Activated T-cell treated with anti-CD3 and anti-CD28 coated beads, Interleukin-2, amount 50 U/mL, for 4 hours (primary cell): Measurements from ENCODE around the gene CRY1. TPM values are rescaled to one million over a fixed set of nuclear protein-coding genes. Genes with fewer than 3 reads are reported as not detected.
"Not testable (repeated sequence)": the region's sequence is repeated elsewhere in the genome, so short reads cannot be mapped to it uniquely, and the experiment has no call there.

ENCODE experiments used
- ATAC-seq, 2 donors: fragments of 200-7000 bp; cut with Tn5 transposase; one replicate each; pipeline ENCODE4 v1.10.0; 2021
- DNase-seq: peaks from one replicate; pipeline ENCODE4 v3.0.0-alpha.2; 2020
- H3K27me3 Mint-ChIP-seq: one replicate; pipeline ENCODE4 v1.8.0; 2021; ENCODE audit warnings: low read depth, mixed read lengths
- H3K36me3 Mint-ChIP-seq: one replicate; pipeline ENCODE4 v1.8.0; 2022; ENCODE audit warnings: mixed read lengths; ENCODE audit not compliant: insufficient read depth
- H3K4me1 Mint-ChIP-seq: one replicate; pipeline ENCODE4 v1.8.0; 2021; ENCODE audit warnings: low read depth, mixed read lengths
- H3K4me3 Mint-ChIP-seq: one replicate; pipeline ENCODE4 v1.8.0; 2021; ENCODE audit warnings: mild to moderate bottlenecking, moderate library complexity, mixed read lengths
- H3K9me3 Mint-ChIP-seq: one replicate; pipeline ENCODE4 v1.8.0; 2021; ENCODE audit warnings: mixed read lengths
- total RNA-seq, 3 donors: library from RNA; stranded (reverse); gene quantifications; one replicate each; pipeline ENCODE4 v1.2.1, GENCODE V29; 2021

The CRY1 gene
- total RNA-seq, 3 donors from 2014 or later, result 30.5 to 34.4 (median 30.5) TPM

DNA sequence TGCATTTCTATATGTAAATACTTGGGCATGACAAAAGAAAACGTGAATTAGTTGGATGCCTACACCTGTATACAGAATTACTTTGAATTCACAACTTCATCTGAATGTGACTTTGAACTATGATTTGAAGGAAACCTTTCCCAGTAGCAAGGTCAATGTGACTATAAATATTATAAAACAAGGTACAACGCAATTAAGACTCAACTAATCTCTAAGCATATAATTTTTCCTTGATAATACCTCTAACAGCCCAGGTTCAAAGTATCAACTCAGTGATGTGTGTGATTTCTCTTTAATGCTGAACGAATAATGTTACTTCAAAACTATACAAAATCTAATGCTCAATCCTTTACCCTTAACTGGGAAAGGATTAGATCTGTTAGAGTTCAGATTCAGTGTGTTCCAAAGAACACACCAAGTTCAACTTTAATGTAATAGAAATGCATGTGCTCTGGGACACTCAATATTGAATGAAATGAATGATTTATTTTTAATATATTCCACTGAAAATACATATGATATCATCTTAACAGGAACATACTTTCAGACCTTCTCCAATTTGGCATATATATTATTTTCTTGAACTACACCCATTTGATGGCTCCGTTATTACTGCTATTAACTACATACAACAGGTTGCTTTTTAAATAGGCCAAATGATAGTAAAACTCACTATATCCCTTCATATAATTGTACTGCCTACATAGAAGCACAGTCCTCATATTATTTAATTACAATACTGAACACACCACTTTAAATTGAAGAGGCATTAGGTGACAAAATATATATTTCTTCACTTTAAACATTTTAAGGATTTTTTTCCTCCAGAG, 66.3 kb downstream of the CRY1 start:
- H3K4me1 Mint-ChIP-seq, result peaks cover 54% of the 10 kb centered on the region
- H3K9me3 Mint-ChIP-seq, result no peaks in the 10 kb centered on the region
- no peak for DNase-seq
- H3K36me3 Mint-ChIP-seq, result no peaks in the 10 kb centered on the region
- no peaks in the 10 kb centered on the region for H3K27me3 Mint-ChIP-seq
- H3K4me3 Mint-ChIP-seq, result peak overlapping the region; percentile 27
- ATAC-seq, result no peak

DNA sequence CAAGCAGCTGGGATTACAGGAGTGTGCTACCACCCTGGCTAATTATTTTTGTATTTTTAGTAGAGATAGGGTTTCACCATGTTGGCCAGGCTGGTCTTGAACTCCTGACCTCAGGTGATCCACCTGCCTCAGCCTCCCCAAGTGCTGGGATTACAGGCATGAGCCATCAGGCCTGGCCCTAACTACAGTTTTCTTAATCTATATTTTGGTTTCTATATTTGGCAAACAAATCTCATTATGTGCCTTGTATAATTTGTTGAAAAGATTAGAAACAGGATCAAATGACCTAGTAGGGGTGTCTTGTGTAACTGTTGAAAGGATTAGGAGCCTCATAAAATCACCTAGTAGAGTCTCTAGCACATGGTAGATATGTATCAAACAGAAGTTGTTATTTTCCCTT, 67.0 kb downstream of the CRY1 start:
- ATAC-seq, H3K4me3 Mint-ChIP-seq, H3K36me3 Mint-ChIP-seq, H3K9me3 Mint-ChIP-seq, H3K27me3 Mint-ChIP-seq, DNase-seq: not testable (repeated sequence)
- H3K4me1 Mint-ChIP-seq, result peaks cover 50% of the 10 kb centered on the region

DNA sequence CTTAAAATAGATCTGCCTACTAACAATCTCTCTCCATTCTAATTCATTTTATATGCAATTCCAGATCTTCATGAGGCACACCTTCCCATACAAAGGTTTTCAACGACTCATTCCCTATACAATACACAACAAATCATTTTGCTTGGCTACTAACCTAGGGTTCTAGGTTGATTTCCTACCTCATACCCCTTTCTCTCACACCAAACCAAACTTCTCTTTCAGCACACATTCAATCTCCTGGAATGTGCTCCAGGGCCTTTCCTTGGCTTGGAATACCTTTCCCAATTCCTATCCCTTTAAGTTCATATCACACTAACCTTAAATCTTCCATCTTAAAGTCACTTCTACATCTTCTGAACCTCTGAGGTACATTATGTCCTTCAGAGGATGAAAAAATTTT, 67.7 kb downstream of the CRY1 start:
- H3K9me3 Mint-ChIP-seq, result no peaks in the 10 kb centered on the region
- no peak overlapping the region for H3K4me3 Mint-ChIP-seq
- no peaks in the 10 kb centered on the region for H3K27me3 Mint-ChIP-seq
- no peak for ATAC-seq
- no peak for DNase-seq
- H3K4me1 Mint-ChIP-seq, result peaks cover 44% of the 10 kb centered on the region
- H3K36me3 Mint-ChIP-seq, result peaks cover 5% of the 10 kb centered on the region

- H3K27me3 Mint-ChIP-seq, result no peaks in the 10 kb centered on the region
- no peaks in the 10 kb centered on the region for H3K9me3 Mint-ChIP-seq
- DNase-seq, result no peak
- H3K4me1 Mint-ChIP-seq, result peaks cover 4% of the 10 kb centered on the region
- peaks cover 28% of the 10 kb centered on the region for H3K36me3 Mint-ChIP-seq
- no peak overlapping the region for H3K4me3 Mint-ChIP-seq
- no peak for ATAC-seq
These were observed 73.8 kb downstream of the CRY1 start for GRCh38 chr12:107019546-107019945.

DNA sequence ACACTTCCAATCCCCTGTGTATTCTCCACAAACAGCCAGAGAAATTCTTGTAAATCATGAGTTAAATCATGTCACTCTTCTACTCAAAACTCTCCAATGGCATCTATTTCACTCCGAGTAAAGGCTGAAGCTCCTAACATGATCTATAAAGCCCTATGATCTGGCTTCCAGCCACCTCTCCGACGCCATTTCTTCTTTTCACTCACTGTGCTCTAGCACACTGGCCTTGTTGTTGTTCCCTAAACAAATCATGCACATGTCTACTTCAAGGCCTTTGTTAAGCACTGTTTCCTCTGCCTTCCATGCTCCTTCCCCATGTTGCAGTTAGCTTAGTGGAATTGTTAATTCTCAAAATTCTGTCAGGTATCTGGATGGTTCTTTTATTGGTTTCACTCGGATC, 76.3 kb downstream of the CRY1 start:
- ATAC-seq (no peak), DNase-seq (no peak)
- H3K27me3 Mint-ChIP-seq, result no peaks in the 10 kb centered on the region
- peaks cover 33% of the 10 kb centered on the region for H3K36me3 Mint-ChIP-seq
- no peak overlapping the region for H3K4me3 Mint-ChIP-seq
- no peaks in the 10 kb centered on the region for H3K4me1 Mint-ChIP-seq
- no peaks in the 10 kb centered on the region for H3K9me3 Mint-ChIP-seq

GRCh38 chr12:107014055-107014454, 79.3 kb downstream of the CRY1 start:
- DNase-seq (no peak), ATAC-seq (no peak)
- H3K36me3 Mint-ChIP-seq, result peaks cover 22% of the 10 kb centered on the region
- no peak overlapping the region for H3K4me3 Mint-ChIP-seq
- H3K27me3 Mint-ChIP-seq, result no peaks in the 10 kb centered on the region
- H3K9me3 Mint-ChIP-seq, result no peaks in the 10 kb centered on the region
- no peaks in the 10 kb centered on the region for H3K4me1 Mint-ChIP-seq

- H3K27me3 Mint-ChIP-seq, result no peaks in the 10 kb centered on the region
- no peaks in the 10 kb centered on the region for H3K9me3 Mint-ChIP-seq
- ATAC-seq (no peak), DNase-seq (no peak)
- no peaks in the 10 kb centered on the region for H3K4me1 Mint-ChIP-seq
- H3K4me3 Mint-ChIP-seq, result no peak overlapping the region
- H3K36me3 Mint-ChIP-seq, result peaks cover 22% of the 10 kb centered on the region
These were observed 80.5 kb downstream of the CRY1 start for GRCh38 chr12:107012736-107013425.

DNA sequence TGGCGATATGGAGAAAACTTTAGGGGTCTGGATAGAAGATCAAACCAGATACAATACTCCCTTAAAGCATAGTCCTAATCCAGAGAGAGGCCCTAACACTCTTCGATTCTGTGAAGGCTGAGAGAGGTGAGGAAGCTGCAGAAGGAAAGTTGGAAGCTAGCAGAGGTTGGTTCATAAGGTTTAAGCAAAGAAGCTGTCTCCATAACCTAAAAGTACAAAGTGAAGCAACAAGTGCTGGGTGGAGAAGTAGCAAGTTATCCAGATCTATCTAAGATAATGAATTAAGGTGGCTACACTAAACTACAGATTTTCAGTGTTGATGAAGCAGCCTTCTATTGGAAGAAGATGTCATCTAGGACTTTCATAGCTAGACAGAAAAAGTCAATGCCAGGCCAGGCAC, 81.8 kb downstream of the CRY1 start:
- no peaks in the 10 kb centered on the region for H3K9me3 Mint-ChIP-seq
- ATAC-seq (no peak), DNase-seq (no peak)
- H3K27me3 Mint-ChIP-seq, result no peaks in the 10 kb centered on the region
- no peaks in the 10 kb centered on the region for H3K4me1 Mint-ChIP-seq
- no peak overlapping the region for H3K4me3 Mint-ChIP-seq
- peaks cover 10% of the 10 kb centered on the region for H3K36me3 Mint-ChIP-seq

GRCh38 chr12:107007411-107007810, 85.9 kb downstream of the CRY1 start:
- no peak for ATAC-seq
- H3K9me3 Mint-ChIP-seq, result no peaks in the 10 kb centered on the region
- H3K36me3 Mint-ChIP-seq, result peaks cover 12% of the 10 kb centered on the region
- DNase-seq, result no peak
- no peaks in the 10 kb centered on the region for H3K4me1 Mint-ChIP-seq
- no peak overlapping the region for H3K4me3 Mint-ChIP-seq
- H3K27me3 Mint-ChIP-seq, result no peaks in the 10 kb centered on the region

DNA sequence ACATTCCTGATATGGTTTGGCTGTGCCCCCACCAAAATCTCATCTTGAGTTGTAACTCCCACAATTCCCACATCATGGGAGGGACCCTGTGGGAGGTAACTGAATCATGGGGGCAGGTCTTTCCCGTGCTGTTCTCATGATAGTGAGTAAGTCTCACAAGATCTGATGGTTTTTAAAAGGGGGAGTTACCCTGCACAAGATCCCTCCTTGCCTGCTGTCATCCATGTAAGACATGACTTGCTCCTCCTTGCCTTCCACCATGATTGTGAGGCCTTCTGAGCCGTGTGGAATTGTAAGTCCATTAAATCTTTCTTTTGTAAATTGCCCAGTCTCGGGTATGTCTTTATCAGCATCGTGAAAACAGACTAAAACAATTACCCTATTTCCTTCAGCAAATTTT, 90.7 kb downstream of the CRY1 start:
- H3K36me3 Mint-ChIP-seq, result peaks cover 24% of the 10 kb centered on the region
- not testable (repeated sequence) for H3K27me3 Mint-ChIP-seq, H3K9me3 Mint-ChIP-seq, H3K4me1 Mint-ChIP-seq, DNase-seq, H3K4me3 Mint-ChIP-seq, ATAC-seq

- Mint-ChIP-seq H3K27me3 (no peaks in the 10 kb centered on the region), H3K4me3 (no peak overlapping the region), H3K36me3 (peaks cover 40% of the 10 kb centered on the region), H3K4me1 (no peaks in the 10 kb centered on the region), H3K9me3 (no peaks in the 10 kb centered on the region)
- DNase-seq (no peak), ATAC-seq (no peak)
These were observed 93.9 kb downstream of the CRY1 start for GRCh38 chr12:106999446-106999845.

DNA sequence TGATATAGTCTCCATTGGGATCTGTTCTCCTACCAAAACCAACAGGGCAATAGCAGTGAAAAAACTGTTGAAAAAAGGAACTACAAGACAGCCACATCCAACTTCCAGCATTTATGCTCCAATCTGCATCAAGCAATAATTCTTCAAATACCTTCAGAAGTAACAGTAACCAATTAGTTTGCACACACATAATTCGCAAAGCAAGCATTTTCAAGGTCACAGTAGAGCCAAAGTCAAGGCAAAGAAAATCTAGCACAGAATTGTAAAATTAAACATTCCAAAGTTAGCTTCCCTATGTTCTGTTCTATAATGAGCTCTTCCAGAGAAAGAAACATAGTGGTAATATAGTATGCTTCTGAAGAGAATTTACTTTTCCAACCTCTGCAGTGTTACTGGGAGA, 95.4 kb downstream of the CRY1 start:
- H3K9me3 Mint-ChIP-seq, result no peaks in the 10 kb centered on the region
- H3K4me1 Mint-ChIP-seq, result no peaks in the 10 kb centered on the region

DNA sequence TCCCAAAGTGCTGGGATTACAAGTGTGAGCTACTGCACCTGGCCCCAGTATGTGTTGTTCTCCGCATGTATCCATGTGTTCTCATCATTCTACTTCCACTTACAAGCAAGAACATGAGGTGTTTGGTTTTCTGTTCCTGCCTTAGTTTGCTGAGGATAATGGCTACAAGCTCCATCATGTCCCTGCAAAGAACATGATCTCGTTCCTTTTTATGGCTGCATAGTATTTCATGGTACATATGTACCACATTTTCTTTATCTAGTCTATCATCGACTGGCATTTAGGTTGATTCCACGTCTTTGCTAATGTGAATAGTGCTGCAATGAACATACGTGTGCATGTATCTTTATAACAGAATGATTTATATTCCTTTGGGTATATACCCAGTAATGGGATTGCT, 97.2 kb downstream of the CRY1 start:
- H3K4me3 Mint-ChIP-seq, DNase-seq, ATAC-seq, H3K4me1 Mint-ChIP-seq, H3K9me3 Mint-ChIP-seq, H3K27me3 Mint-ChIP-seq: not testable (repeated sequence)
- H3K36me3 Mint-ChIP-seq, result peaks cover 26% of the 10 kb centered on the region

More for the DNA sequence above, 95.4 kb downstream of the CRY1 start:
- Mint-ChIP-seq H3K4me3 (no peak overlapping the region), H3K27me3 (no peaks in the 10 kb centered on the region), H3K36me3 (peaks cover 39% of the 10 kb centered on the region)
- ATAC-seq (no peak), DNase-seq (no peak)

DNA sequence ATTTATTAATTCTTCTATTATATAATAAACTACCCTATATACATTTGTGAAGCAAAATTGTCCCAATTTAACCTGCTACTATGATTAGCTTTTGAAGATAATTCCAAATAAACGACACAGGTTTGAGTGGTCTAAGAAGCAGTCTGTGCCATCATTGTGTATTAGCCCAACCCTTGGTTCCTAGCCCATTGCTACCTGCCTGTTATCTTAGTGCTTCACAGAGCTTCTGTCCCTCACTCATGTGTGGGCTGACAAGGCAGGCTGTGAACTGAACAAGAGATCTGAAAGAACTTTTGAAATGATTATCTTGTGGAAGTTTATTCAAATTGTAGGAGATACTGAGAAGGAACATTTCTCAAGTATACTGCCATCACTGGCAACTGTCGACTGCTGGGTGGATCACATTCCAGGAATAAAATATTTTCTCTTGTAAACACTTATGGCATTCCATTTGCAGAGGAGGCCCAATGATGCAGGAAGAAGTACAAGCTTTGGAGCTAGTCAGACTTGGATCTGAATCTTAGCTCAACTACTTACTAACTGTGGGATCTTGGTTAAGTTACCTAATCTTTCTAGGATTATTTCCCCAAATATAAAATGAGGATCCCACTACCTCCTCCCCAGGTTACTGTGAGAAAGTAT, 98.6 kb downstream of the CRY1 start:
- H3K9me3 Mint-ChIP-seq, result no peaks in the 10 kb centered on the region
- H3K4me1 Mint-ChIP-seq, result no peaks in the 10 kb centered on the region
- H3K4me3 Mint-ChIP-seq, result no peak overlapping the region
- H3K36me3 Mint-ChIP-seq, result peaks cover 21% of the 10 kb centered on the region
- H3K27me3 Mint-ChIP-seq, result no peaks in the 10 kb centered on the region
- ATAC-seq (no peak), DNase-seq (no peak)

DNA sequence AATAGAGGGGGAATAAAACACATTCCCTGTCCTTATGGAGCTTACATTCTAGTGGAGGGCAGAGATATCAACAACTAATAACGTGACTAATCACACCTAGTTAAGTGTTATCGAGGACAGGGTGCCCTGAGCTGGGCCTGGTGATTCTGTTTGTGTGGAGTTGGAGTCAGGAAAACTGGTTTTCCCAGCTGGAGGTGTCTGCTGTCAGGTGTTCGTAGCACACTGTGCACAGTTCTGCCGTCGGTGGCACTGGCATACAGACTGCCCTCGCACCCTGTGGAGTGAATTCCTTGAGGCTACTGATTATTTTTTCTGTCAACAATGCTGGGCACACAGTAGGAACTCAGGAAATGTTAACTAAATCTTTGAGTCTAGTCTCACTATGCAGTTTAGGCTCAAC, 105.5 kb downstream of the CRY1 start:
- H3K4me3 Mint-ChIP-seq, result peak overlapping the region; percentile 92
- H3K4me1 Mint-ChIP-seq, result peaks cover 41% of the 10 kb centered on the region
- peaks cover 11% of the 10 kb centered on the region for H3K9me3 Mint-ChIP-seq
- H3K27me3 Mint-ChIP-seq, result no peaks in the 10 kb centered on the region
- peaks cover 20% of the 10 kb centered on the region for H3K36me3 Mint-ChIP-seq
- ATAC-seq (no peak), DNase-seq (no peak)
